GM18520 (cell line): ENCODE results near the gene AGPAT4.
A peak's percentile ranks its signal among the peaks of the same experiment; 100 is the strongest.
"Not testable (repeated sequence)": the region's sequence is repeated elsewhere in the genome, so short reads cannot be mapped to it uniquely, and the experiment has no call there.

Experiments
- ATAC-seq: cut with Tn5 transposase; IDR thresholded peaks from one replicate; pipeline ENCODE4 v1.9.1; 2021; ENCODE audit not compliant: unreplicated experiment

AGPAT4 gene

GRCh38 chr6:161273752-161274487, at the start of gene AGPAT4:
Gene AGPAT4, minus strand, starts transcription at chr6:161274061. Its CDS starts 41,848 bp downstream, at chr6:161232213.
- peak; percentile 99 for ATAC-seq

GRCh38 chr6:161319231-161319630, 45.4 kb upstream of the AGPAT4 start:
- no peak for ATAC-seq

GRCh38 chr6:161318456-161318855, 44.6 kb upstream of the AGPAT4 start:
- no peak for ATAC-seq

GRCh38 chr6:161316531-161316930, 42.7 kb upstream of the AGPAT4 start:
- no peak for ATAC-seq

GRCh38 chr6:161315246-161315917, 41.5 kb upstream of the AGPAT4 start:
- not testable (repeated sequence) for ATAC-seq

GRCh38 chr6:161314541-161315245, 40.8 kb upstream of the AGPAT4 start:
- ATAC-seq, result not testable (repeated sequence)

GRCh38 chr6:161313940-161314509, 40.2 kb upstream of the AGPAT4 start:
- no peak for ATAC-seq

- ATAC-seq, result not testable (repeated sequence)
These were observed 39.6 kb upstream of the AGPAT4 start for GRCh38 chr6:161313475-161313874.

- not testable (repeated sequence) for ATAC-seq
These were observed 35.9 kb upstream of the AGPAT4 start for GRCh38 chr6:161309774-161310173.

GRCh38 chr6:161308075-161308655, 34.3 kb upstream of the AGPAT4 start:
- no peak for ATAC-seq

GRCh38 chr6:161305860-161306259, 32.0 kb upstream of the AGPAT4 start:
- no peak for ATAC-seq

- ATAC-seq, result no peak
These were observed 29.9 kb upstream of the AGPAT4 start for GRCh38 chr6:161303628-161304340.

- ATAC-seq, result no peak
These were observed 29.1 kb upstream of the AGPAT4 start for GRCh38 chr6:161302949-161303348.

- ATAC-seq, result no peak
These were observed 27.5 kb upstream of the AGPAT4 start for GRCh38 chr6:161301338-161301737.

- ATAC-seq, result no peak
These were observed 27.0 kb upstream of the AGPAT4 start for GRCh38 chr6:161300823-161301222.

- ATAC-seq, result no peak
These were observed 25.9 kb upstream of the AGPAT4 start for GRCh38 chr6:161299726-161300125.

- no peak for ATAC-seq
These were observed 21.9 kb upstream of the AGPAT4 start for GRCh38 chr6:161295784-161296183.

- no peak for ATAC-seq
These were observed 18.9 kb upstream of the AGPAT4 start for GRCh38 chr6:161292650-161293281.

GRCh38 chr6:161292145-161292544, 18.3 kb upstream of the AGPAT4 start:
- no peak for ATAC-seq

- no peak for ATAC-seq
These were observed 16.9 kb upstream of the AGPAT4 start for GRCh38 chr6:161290751-161291150.
